ENCODE measurements around the gene ASAP2.

DNA sequence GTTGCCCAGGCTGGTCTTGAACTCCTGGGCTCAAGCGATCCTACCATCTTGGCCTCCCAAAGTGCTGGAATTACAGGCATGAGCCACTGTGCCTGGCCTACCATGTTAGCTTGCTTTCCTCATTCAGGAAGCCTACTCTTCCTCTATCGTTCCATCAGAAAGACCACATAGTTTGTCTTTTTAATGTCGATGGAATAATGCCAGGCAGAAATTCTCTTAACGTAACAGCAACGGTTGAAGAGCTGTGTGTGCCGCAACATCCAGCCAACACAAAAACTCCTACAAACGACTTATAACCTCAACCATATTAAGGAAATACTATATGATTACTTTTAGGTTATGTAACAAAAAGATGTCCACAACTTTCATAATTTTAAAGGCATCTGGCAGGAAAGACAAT lies 206.2 kb downstream of the ASAP2 start:
- TF ChIP-seq POLR2A (IDR thresholded peaks at IDR 0.05; ENCODE audit: low read depth, low read length): no peak
- no peak for TF ChIP-seq POLR2AphosphoS5 (IDR thresholded peaks at IDR 0.05; ENCODE audit: low read depth, low read length)
- no peak for TF ChIP-seq TAF1 (IDR thresholded peaks at IDR 0.05; ENCODE audit: borderline replicate concordance, low read depth, low read length)
